A673 (cell line): Measurements from ENCODE around the gene ZNF552. TPM values are rescaled to one million over a fixed set of nuclear protein-coding genes. Genes with fewer than 3 reads are reported as not detected.

Experiments
- BruUV-seq: library from RNA; stranded (reverse); fragments of 400-500 nt; replicated peaks from 2 replicates; lab custom pipeline; 2021; lab: Mats Ljungman, UMichigan
- CTCF ChIA-PET: fragments of 300-600 bp; sonication (Branson Sonifier 250); formaldehyde crosslinking; loops from one replicate; lab custom pipeline; 2022; ENCODE audit warnings: antibody characterized with exemption; lab: Charles Lee
- POLR2A ChIA-PET: fragments of 300-600 bp; sonication (Branson Sonifier 250); formaldehyde crosslinking; loops from one replicate; lab custom pipeline; 2022; ENCODE audit warnings: antibody characterized with exemption; ENCODE audit not compliant: low non-redundant PET; lab: Charles Lee
- DNase-seq: peaks from one replicate; pipeline ENCODE4 v3.0.0-alpha.2; 2015; ENCODE audit warnings: low spot score
- H3K27ac ChIP-seq: fragments of 200-600 bp; sonication (generic); 2 replicates; pipeline ENCODE4 v1.5.1; 2016; ENCODE audit warnings: mixed run types, low read depth, mild to moderate bottlenecking, mixed read lengths, antibody characterized with exemption, low read length; ENCODE audit not compliant: poor library complexity, severe bottlenecking
- H3K27me3 ChIP-seq: fragments of 200-600 bp; sonication (generic); replicated peaks from 2 replicates; pipeline ENCODE4 v1.6.1; 2017; ENCODE audit warnings: mixed run types, low read depth, mild to moderate bottlenecking, mixed read lengths, antibody characterized with exemption, low read length; ENCODE audit not compliant: insufficient read depth, poor library complexity
- H3K36me3 ChIP-seq: fragments of 200-600 bp; sonication (generic); 2 replicates; pipeline ENCODE4 v1.6.1; 2016; ENCODE audit warnings: mixed run types, mild to moderate bottlenecking, mixed read lengths, antibody characterized with exemption, low read length; ENCODE audit not compliant: insufficient read depth, poor library complexity, severe bottlenecking
- H3K4me1 ChIP-seq: fragments of 200-600 bp; sonication (generic); 2 replicates; pipeline ENCODE4 v1.6.1; 2017; ENCODE audit warnings: mixed run types, mild to moderate bottlenecking, mixed read lengths, antibody characterized with exemption, low read length; ENCODE audit not compliant: insufficient read depth, poor library complexity, severe bottlenecking
- H3K4me3 ChIP-seq: fragments of 200-600 bp; sonication (generic); 2 replicates; pipeline ENCODE4 v1.5.1; 2016; ENCODE audit warnings: low read depth, mixed run types, mild to moderate bottlenecking, mixed read lengths, low read length; ENCODE audit not compliant: poor library complexity, severe bottlenecking
- H3K9me3 ChIP-seq: fragments of 200-600 bp; sonication (generic); 2 replicates; pipeline ENCODE4 v1.6.1; 2016; ENCODE audit warnings: mixed run types, low read depth, mild to moderate bottlenecking, mixed read lengths, antibody characterized with exemption, low read length; ENCODE audit not compliant: poor library complexity, severe bottlenecking
- EZH2 ChIP-seq: fragments of 200-600 bp; sonication (generic); IDR thresholded peaks from 2 replicates; pipeline ENCODE4 v1.6.1; 2017; ENCODE audit warnings: borderline replicate concordance, low read depth, mild to moderate bottlenecking, mixed read lengths, antibody characterized with exemption, low read length; ENCODE audit not compliant: poor library complexity, severe bottlenecking
- intact Hi-C: fragments of 100-400 bp; cut with micrococcal nuclease; formaldehyde crosslinking; loops from one replicate; pipeline ENCODE4 v1.10.0; 2022; ENCODE audit not compliant: unreplicated experiment
- total RNA-seq: library from RNA; stranded (reverse); gene quantifications from 2 replicates; pipeline ENCODE4 v1.2.3, GENCODE V29; 2021
- TF ChIP-seq, protein P1 (sequence below): fragments of 300-800, 200-600 bp; sonication (generic); conservative IDR thresholded peaks from 2 replicates; pipeline ENCODE4 v1.5.1; 2017; ENCODE audit warnings: low read depth, mild to moderate bottlenecking, antibody characterized with exemption, low read length, moderate library complexity, mixed read lengths

Gene ZNF552
- total RNA-seq, 1 experiment from 2014 or later, result 10.6 TPM

DNA sequence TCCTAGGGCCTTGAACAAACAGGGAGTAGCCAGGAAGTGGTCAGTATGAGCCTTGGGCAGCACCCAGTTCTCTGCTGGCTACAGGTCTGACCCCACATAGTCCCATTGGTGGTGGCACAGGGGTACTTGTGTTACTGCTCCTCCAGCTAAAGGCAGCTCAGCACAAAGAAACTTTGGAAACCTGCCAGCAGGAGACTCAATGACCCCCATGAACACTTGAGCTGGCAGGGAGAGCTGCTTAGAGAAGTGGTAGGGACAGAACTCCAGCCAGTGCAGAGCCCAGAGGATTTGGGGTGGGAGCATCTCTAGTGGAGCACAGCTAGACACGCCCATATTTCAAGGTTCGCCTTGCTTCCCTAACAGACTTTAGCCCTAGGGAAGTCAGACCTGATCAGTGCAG, 55.6 kb downstream of the ZNF552 start:
- Histone ChIP-seq H3K36me3 (peaks cover 50% of the 10 kb centered on the region), H3K4me1 (no peaks in the 10 kb centered on the region), H3K27me3 (no peaks in the 10 kb centered on the region), H3K27ac (no peak overlapping the region), H3K9me3 (peaks cover 27% of the 10 kb centered on the region), H3K4me3 (no peak overlapping the region)
- intact Hi-C loops, result no loop called here
- CTCF ChIA-PET, result no interaction called here
- BruUV-seq, result no TSS peak
- TF ChIP-seq EZH2, result no peak
- TF ChIP-seq, protein P1, sequence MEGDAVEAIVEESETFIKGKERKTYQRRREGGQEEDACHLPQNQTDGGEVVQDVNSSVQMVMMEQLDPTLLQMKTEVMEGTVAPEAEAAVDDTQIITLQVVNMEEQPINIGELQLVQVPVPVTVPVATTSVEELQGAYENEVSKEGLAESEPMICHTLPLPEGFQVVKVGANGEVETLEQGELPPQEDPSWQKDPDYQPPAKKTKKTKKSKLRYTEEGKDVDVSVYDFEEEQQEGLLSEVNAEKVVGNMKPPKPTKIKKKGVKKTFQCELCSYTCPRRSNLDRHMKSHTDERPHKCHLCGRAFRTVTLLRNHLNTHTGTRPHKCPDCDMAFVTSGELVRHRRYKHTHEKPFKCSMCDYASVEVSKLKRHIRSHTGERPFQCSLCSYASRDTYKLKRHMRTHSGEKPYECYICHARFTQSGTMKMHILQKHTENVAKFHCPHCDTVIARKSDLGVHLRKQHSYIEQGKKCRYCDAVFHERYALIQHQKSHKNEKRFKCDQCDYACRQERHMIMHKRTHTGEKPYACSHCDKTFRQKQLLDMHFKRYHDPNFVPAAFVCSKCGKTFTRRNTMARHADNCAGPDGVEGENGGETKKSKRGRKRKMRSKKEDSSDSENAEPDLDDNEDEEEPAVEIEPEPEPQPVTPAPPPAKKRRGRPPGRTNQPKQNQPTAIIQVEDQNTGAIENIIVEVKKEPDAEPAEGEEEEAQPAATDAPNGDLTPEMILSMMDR, result no peak
- POLR2A ChIA-PET, result no interaction called here
- DNase-seq, result no peak

GRCh38 chr19:57757941-57758340, 56.8 kb downstream of the ZNF552 start:
- no TSS peak for BruUV-seq
- intact Hi-C loops, result no loop called here
- DNase-seq, result no peak
- ChIA-PET POLR2A (no interaction called here), CTCF (no interaction called here)
- Histone ChIP-seq H3K9me3 (peaks cover 39% of the 10 kb centered on the region), H3K27ac (no peak overlapping the region), H3K4me1 (no peaks in the 10 kb centered on the region), H3K27me3 (no peaks in the 10 kb centered on the region), H3K4me3 (no peak overlapping the region), H3K36me3 (peaks cover 61% of the 10 kb centered on the region)
- TF ChIP-seq, protein P1, result no peak
- no peak for TF ChIP-seq EZH2

Other genes starting within 250 kb of the ZNF552 start
- gene ZNF416, start 236.0 kb downstream of the ZNF552 start, total RNA-seq, result 6.8 and 7.1 TPM in 2 replicates
- gene ZIK1, start 230.8 kb downstream of the ZNF552 start, total RNA-seq, result 16.3 and 16.7 TPM in 2 replicates
- 9.4 and 11.3 TPM in 2 replicates for gene ZNF530, start 215.0 kb downstream of the ZNF552 start, total RNA-seq
- 24.3 and 24.7 TPM in 2 replicates for gene ZNF134, start 200.7 kb downstream of the ZNF552 start, total RNA-seq
- 8.2 and 10.1 TPM in 2 replicates for gene ZNF211, start 181.7 kb downstream of the ZNF552 start, total RNA-seq
- gene ZSCAN4, start 146.0 kb downstream of the ZNF552 start, total RNA-seq, result not detected in 2 replicates
- 12.7 and 17.8 TPM in 2 replicates for gene ZNF551, start 132.9 kb downstream of the ZNF552 start, total RNA-seq
- gene ZNF154, start 105.7 kb downstream of the ZNF552 start, total RNA-seq, result 4.0 and 4.4 TPM in 2 replicates
- 4.4 and 5.3 TPM in 2 replicates for gene ZNF671, start 87.3 kb downstream of the ZNF552 start, total RNA-seq
- gene ZNF776, start 68.1 kb downstream of the ZNF552 start, total RNA-seq, result 10.3 and 15.8 TPM in 2 replicates
- gene ZNF586, start 45.2 kb downstream of the ZNF552 start, total RNA-seq, result 18.2 and 19.5 TPM in 2 replicates
- gene ZNF587B, start 15.4 kb upstream of the ZNF552 start, total RNA-seq, result 17.3 and 20.0 TPM in 2 replicates
- 40.5 and 43.2 TPM in 2 replicates for gene ZNF587, start 34.9 kb upstream of the ZNF552 start, total RNA-seq
- 39.0 and 44.3 TPM in 2 replicates for gene ZNF814, start 74.1 kb upstream of the ZNF552 start, total RNA-seq
- 14.1 and 17.4 TPM in 2 replicates for gene ZNF417, start 101.7 kb upstream of the ZNF552 start, total RNA-seq
- 16.9 and 22.9 TPM in 2 replicates for gene ZNF418, start 120.5 kb upstream of the ZNF552 start, total RNA-seq
- 9.5 and 11.0 TPM in 2 replicates for gene ZNF256, start 132.8 kb upstream of the ZNF552 start, total RNA-seq
- 0.43 TPM in 1 of 2 replicates, not detected in the other for gene C19orf18, start 159.6 kb upstream of the ZNF552 start, total RNA-seq
- gene ZNF606, start 187.9 kb upstream of the ZNF552 start, total RNA-seq, result 16.7 and 17.8 TPM in 2 replicates
- 1.4 and 2.8 TPM in 2 replicates for gene ZSCAN1, start 219.1 kb upstream of the ZNF552 start, total RNA-seq
- gene ZNF135, start 244.4 kb upstream of the ZNF552 start, total RNA-seq, result 7.0 and 8.2 TPM in 2 replicates